KOPT-K1 (cell line): ENCODE measurements around the gene SGTB.
A peak's percentile ranks its signal among the peaks of the same experiment; 100 is the strongest.
"Not testable (repeated sequence)": the region's sequence is repeated elsewhere in the genome, so short reads cannot be mapped to it uniquely, and the experiment has no call there.

Experiments
- H3K27ac ChIP-seq: fragments of 200-600 bp; sonication (generic); 2 replicates; pipeline ENCODE4 v1.5.1; 2016; ENCODE audit warnings: antibody characterized with exemption, mild to moderate bottlenecking, low read depth, low read length; ENCODE audit not compliant: poor library complexity, severe bottlenecking
- H3K36me3 ChIP-seq: fragments of 200-600 bp; sonication (generic); 2 replicates; pipeline ENCODE4 v1.5.1; 2017; ENCODE audit warnings: antibody characterized with exemption, mild to moderate bottlenecking, low read length, moderate library complexity; ENCODE audit not compliant: insufficient read depth
- H3K9me3 ChIP-seq: fragments of 200-600 bp; sonication (generic); 2 replicates; pipeline ENCODE4 v1.5.1; 2017; ENCODE audit warnings: antibody characterized with exemption, low read length, mild to moderate bottlenecking; ENCODE audit not compliant: insufficient read depth, poor library complexity, severe bottlenecking

Gene SGTB

GRCh38 chr5:65663804-65664521 is 57.9 kb downstream of the SGTB start:
- H3K27ac ChIP-seq = no peak overlapping the region
- no peaks in the 10 kb centered on the region for H3K9me3 ChIP-seq
- peaks cover 48% of the 10 kb centered on the region for H3K36me3 ChIP-seq

- Histone ChIP-seq H3K36me3 (peaks cover 27% of the 10 kb centered on the region; the same call in 1 of the 2 replicates), H3K27ac (no peak overlapping the region), H3K9me3 (no peaks in the 10 kb centered on the region)
Measured at GRCh38 chr5:65654713-65655112, 67.2 kb downstream of the SGTB start.

- Histone ChIP-seq H3K27ac (no peak overlapping the region), H3K9me3 (no peaks in the 10 kb centered on the region), H3K36me3 (peaks cover 36% of the 10 kb centered on the region)
Measured at GRCh38 chr5:65651144-65651543, 70.8 kb downstream of the SGTB start.

- H3K27ac ChIP-seq = no peak overlapping the region
- peaks cover 29% of the 10 kb centered on the region for H3K36me3 ChIP-seq
- H3K9me3 ChIP-seq = no peaks in the 10 kb centered on the region
Measured at GRCh38 chr5:65647941-65648340, 74.0 kb downstream of the SGTB start.

- Histone ChIP-seq H3K36me3 (peaks cover 29% of the 10 kb centered on the region), H3K27ac (no peak overlapping the region), H3K9me3 (no peaks in the 10 kb centered on the region)
Measured at GRCh38 chr5:65646938-65647337, 75.0 kb downstream of the SGTB start.

- no peak overlapping the region for H3K27ac ChIP-seq
- H3K36me3 ChIP-seq = peaks cover 48% of the 10 kb centered on the region
- H3K9me3 ChIP-seq = no peaks in the 10 kb centered on the region
Measured at GRCh38 chr5:65640240-65640639, 81.7 kb downstream of the SGTB start.

- Histone ChIP-seq H3K27ac (no peak overlapping the region), H3K9me3 (no peaks in the 10 kb centered on the region), H3K36me3 (peaks cover 26% of the 10 kb centered on the region)
Measured at GRCh38 chr5:65630981-65631380, 90.9 kb downstream of the SGTB start.

GRCh38 chr5:65625743-65626142 is 96.2 kb downstream of the SGTB start:
- Histone ChIP-seq H3K9me3 (no peaks in the 10 kb centered on the region), H3K27ac (peak overlapping the region; percentile 76), H3K36me3 (peaks cover 17% of the 10 kb centered on the region)

- peak within 1 kb of the TSS; percentile 76 for H3K27ac ChIP-seq
- H3K36me3 ChIP-seq = peaks cover 15% of the 10 kb centered on the region
- H3K9me3 ChIP-seq = no peaks in the 10 kb centered on the region
Measured at GRCh38 chr5:65624571-65625555, 97.0 kb downstream of the SGTB start, which contains the start of the genes SHLD3 and TRAPPC13. TSS of gene SHLD3 (plus strand) at chr5:65625027. CDS start at chr5:65629588, 4,561 bp downstream. TSS of gene TRAPPC13 (plus strand) at chr5:65625027. CDS start at chr5:65625061, 34 bp downstream.

- peaks cover 8% of the 10 kb centered on the region; the same call in 1 of the 2 replicates for H3K36me3 ChIP-seq
- peak within 1 kb of the TSS; percentile 76 for H3K27ac ChIP-seq
- no peaks in the 10 kb centered on the region for H3K9me3 ChIP-seq
Measured at GRCh38 chr5:65624025-65624570, 97.8 kb downstream of the SGTB start, which contains the start of gene TRIM23. TSS of gene TRIM23 (minus strand) at chr5:65624333. CDS start at chr5:65624274, 59 bp downstream.

GRCh38 chr5:65623482-65623881 is 98.4 kb downstream of the SGTB start:
- Histone ChIP-seq H3K27ac (peak overlapping the region; percentile 76), H3K9me3 (no peaks in the 10 kb centered on the region), H3K36me3 (peaks cover 4% of the 10 kb centered on the region; the same call in 1 of the 2 replicates)

GRCh38 chr5:65621961-65622360 is 99.9 kb downstream of the SGTB start:
- H3K27ac ChIP-seq, H3K36me3 ChIP-seq, H3K9me3 ChIP-seq: not testable (repeated sequence)

GRCh38 chr5:65620021-65620420 is 101.9 kb downstream of the SGTB start:
- no peaks in the 10 kb centered on the region for H3K9me3 ChIP-seq
- H3K27ac ChIP-seq = no peak overlapping the region
- H3K36me3 ChIP-seq = peaks cover 25% of the 10 kb centered on the region
